AG09319 (cell line): Measurements from ENCODE around the gene COPS7A.

Experiments
- DNase-seq: peaks from one replicate; pipeline ENCODE4 v3.0.0-alpha.2; 2010; ENCODE audit warnings: low read depth; ENCODE audit errors: extremely low read depth
- CTCF ChIP-seq: IDR thresholded peaks from 2 replicates; pipeline ENCODE4 v1.5.1; 2011; ENCODE audit warnings: low read depth, mild to moderate bottlenecking, inconsistent platforms, low read length, moderate library complexity

Gene COPS7A

GRCh38 chr12:6773590-6774351, 49.9 kb downstream of the COPS7A start:
- DNase-seq = no peak
- no peak for TF ChIP-seq CTCF

- no peak for TF ChIP-seq CTCF
- DNase-seq = no peak
These were observed 50.7 kb downstream of the COPS7A start for GRCh38 chr12:6774499-6775062.

- no peak for TF ChIP-seq CTCF
- DNase-seq = no peak
These were observed 51.6 kb downstream of the COPS7A start for GRCh38 chr12:6775185-6776174.

GRCh38 chr12:6777386-6777785, 53.5 kb downstream of the COPS7A start:
- TF ChIP-seq CTCF = no peak
- DNase-seq = no peak

- no peak for TF ChIP-seq CTCF
- DNase-seq = no peak
These were observed 54.3 kb downstream of the COPS7A start for GRCh38 chr12:6778217-6778573.

GRCh38 chr12:6778574-6779550, 55.0 kb downstream of the COPS7A start:
- peak; percentile 85 for DNase-seq
- TF ChIP-seq CTCF = peak; percentile 97
